Measurements from ENCODE around the gene ARID4B.
A peak's percentile ranks its signal among the peaks of the same experiment; 100 is the strongest.
"Not testable (repeated sequence)": the region's sequence is repeated elsewhere in the genome, so short reads cannot be mapped to it uniquely, and the experiment has no call there.

Gene ARID4B

GRCh38 chr1:235295902-235296350, 32.1 kb downstream of the ARID4B start:
- peak; percentile 72 for DNase-seq

- DNase-seq, result no peak
Measured at GRCh38 chr1:235293322-235293942, 34.5 kb downstream of the ARID4B start.

- no peak for DNase-seq
Measured at GRCh38 chr1:235292790-235293189, 35.2 kb downstream of the ARID4B start.

GRCh38 chr1:235291599-235292091, 36.3 kb downstream of the ARID4B start:
- no peak for DNase-seq

GRCh38 chr1:235290740-235291502, 37.1 kb downstream of the ARID4B start:
- DNase-seq, result no peak

- no peak for DNase-seq
Measured at GRCh38 chr1:235289859-235290739, 37.9 kb downstream of the ARID4B start.

- no peak for DNase-seq
Measured at GRCh38 chr1:235287208-235287882, 40.6 kb downstream of the ARID4B start.

GRCh38 chr1:235286667-235287066, 41.3 kb downstream of the ARID4B start:
- no peak for DNase-seq

GRCh38 chr1:235284231-235284769, 43.7 kb downstream of the ARID4B start:
- DNase-seq, result no peak

GRCh38 chr1:235283636-235284035, 44.3 kb downstream of the ARID4B start:
- not testable (repeated sequence) for DNase-seq

- DNase-seq, result no peak
Measured at GRCh38 chr1:235280467-235280866, 47.5 kb downstream of the ARID4B start.

GRCh38 chr1:235279694-235280093, 48.3 kb downstream of the ARID4B start:
- no peak for DNase-seq

- no peak for DNase-seq
Measured at GRCh38 chr1:235278915-235279292, 49.1 kb downstream of the ARID4B start.

GRCh38 chr1:235278233-235278914, 49.6 kb downstream of the ARID4B start:
- DNase-seq, result no peak

GRCh38 chr1:235277709-235278108, 50.3 kb downstream of the ARID4B start:
- DNase-seq, result no peak

- DNase-seq, result no peak
Measured at GRCh38 chr1:235275836-235276235, 52.1 kb downstream of the ARID4B start.

- DNase-seq, result no peak
Measured at GRCh38 chr1:235275223-235275622, 52.8 kb downstream of the ARID4B start.

- no peak for DNase-seq
Measured at GRCh38 chr1:235272851-235273250, 55.1 kb downstream of the ARID4B start.

GRCh38 chr1:235270625-235271024, 57.4 kb downstream of the ARID4B start:
- DNase-seq, result no peak

GRCh38 chr1:235269990-235270389, 58.0 kb downstream of the ARID4B start:
- not testable (repeated sequence) for DNase-seq

GRCh38 chr1:235268379-235269125, 59.4 kb downstream of the ARID4B start:
- DNase-seq, result no peak

All from islet precursor cell (in vitro differentiated cells).